ENCODE measurements around the gene ZNF618. TPM values are rescaled to one million over a fixed set of nuclear protein-coding genes. Genes with fewer than 3 reads are reported as not detected.

The ZNF618 gene
- total RNA-seq, 1 donor from 2014 or later = 3.9 TPM

DNA sequence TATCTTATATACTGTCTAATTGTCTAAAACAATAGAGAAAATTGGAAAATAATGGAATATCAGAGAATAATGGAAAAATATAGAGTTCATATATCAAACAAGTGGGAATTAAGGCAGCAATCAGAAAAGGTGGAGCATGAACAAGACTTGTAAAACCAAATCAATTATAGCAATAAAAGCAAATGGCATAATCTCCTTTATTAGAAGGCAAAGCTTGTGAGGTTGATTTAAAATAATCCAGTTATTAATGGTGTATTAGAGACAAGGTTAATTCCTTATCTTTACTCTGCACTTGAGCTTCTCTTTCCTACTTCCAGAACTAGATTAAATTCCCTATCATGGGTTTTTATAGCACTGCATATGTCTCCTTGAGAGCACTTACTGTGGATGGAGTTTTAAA lies 137.9 kb downstream of the ZNF618 start:
- no peak for DNase-seq (ENCODE audit: low read depth)
- TF ChIP-seq, protein P1, sequence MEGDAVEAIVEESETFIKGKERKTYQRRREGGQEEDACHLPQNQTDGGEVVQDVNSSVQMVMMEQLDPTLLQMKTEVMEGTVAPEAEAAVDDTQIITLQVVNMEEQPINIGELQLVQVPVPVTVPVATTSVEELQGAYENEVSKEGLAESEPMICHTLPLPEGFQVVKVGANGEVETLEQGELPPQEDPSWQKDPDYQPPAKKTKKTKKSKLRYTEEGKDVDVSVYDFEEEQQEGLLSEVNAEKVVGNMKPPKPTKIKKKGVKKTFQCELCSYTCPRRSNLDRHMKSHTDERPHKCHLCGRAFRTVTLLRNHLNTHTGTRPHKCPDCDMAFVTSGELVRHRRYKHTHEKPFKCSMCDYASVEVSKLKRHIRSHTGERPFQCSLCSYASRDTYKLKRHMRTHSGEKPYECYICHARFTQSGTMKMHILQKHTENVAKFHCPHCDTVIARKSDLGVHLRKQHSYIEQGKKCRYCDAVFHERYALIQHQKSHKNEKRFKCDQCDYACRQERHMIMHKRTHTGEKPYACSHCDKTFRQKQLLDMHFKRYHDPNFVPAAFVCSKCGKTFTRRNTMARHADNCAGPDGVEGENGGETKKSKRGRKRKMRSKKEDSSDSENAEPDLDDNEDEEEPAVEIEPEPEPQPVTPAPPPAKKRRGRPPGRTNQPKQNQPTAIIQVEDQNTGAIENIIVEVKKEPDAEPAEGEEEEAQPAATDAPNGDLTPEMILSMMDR (conservative IDR thresholded peaks at IDR 0.05; ENCODE audit: low read depth, low read length) = no peak
- H3K4me3 ChIP-seq (ENCODE audit: low read depth, low read length) = no peak overlapping the region

DNA sequence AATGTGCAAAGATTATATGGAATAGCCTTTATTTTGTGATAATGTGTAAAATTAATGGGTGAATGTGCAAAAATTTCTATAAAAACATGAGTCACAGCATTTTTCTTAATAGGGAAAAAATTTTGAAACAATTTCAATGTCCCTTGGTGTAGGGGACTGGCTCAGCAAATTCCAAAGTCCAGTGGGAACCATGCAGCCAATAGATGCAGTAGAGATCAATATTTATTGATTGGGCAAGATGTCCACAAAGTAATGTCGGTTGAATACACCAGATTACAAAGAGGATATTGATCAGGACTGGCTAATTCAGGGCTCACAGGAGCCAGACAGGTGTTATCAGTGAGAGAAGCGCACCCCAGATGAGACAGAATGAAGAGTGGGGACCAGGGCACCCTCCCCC lies 139.5 kb downstream of the ZNF618 start:
- TF ChIP-seq, protein P1 (conservative IDR thresholded peaks at IDR 0.05; ENCODE audit: low read depth, low read length) = no peak
- no peak for DNase-seq (ENCODE audit: low read depth)
- H3K4me3 ChIP-seq (ENCODE audit: low read depth, low read length) = no peak overlapping the region

DNA sequence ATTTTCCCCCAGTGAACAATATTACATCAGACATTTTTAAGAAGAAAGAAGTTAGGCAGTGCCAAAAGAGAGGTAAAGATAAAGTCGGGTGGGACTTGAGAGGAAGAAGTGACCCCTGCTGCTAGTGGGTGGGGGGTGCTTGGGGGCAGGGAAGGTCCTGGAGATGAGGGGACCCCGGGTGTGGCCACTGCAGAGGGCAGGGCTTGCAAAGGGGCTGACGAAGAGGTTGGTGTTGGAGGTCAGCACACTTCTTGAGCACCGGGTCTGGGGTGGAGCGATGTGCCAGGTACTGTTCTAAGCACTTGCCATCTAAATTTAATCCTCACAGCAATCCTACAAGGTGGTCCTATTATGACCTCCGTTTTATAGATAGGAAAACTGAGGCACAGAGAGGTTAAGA lies 140.0 kb downstream of the ZNF618 start:
- DNase-seq (ENCODE audit: low read depth) = no peak
- TF ChIP-seq, protein P1 (conservative IDR thresholded peaks at IDR 0.05; ENCODE audit: low read depth, low read length) = no peak
- H3K4me3 ChIP-seq (ENCODE audit: low read depth, low read length) = no peak overlapping the region

DNA sequence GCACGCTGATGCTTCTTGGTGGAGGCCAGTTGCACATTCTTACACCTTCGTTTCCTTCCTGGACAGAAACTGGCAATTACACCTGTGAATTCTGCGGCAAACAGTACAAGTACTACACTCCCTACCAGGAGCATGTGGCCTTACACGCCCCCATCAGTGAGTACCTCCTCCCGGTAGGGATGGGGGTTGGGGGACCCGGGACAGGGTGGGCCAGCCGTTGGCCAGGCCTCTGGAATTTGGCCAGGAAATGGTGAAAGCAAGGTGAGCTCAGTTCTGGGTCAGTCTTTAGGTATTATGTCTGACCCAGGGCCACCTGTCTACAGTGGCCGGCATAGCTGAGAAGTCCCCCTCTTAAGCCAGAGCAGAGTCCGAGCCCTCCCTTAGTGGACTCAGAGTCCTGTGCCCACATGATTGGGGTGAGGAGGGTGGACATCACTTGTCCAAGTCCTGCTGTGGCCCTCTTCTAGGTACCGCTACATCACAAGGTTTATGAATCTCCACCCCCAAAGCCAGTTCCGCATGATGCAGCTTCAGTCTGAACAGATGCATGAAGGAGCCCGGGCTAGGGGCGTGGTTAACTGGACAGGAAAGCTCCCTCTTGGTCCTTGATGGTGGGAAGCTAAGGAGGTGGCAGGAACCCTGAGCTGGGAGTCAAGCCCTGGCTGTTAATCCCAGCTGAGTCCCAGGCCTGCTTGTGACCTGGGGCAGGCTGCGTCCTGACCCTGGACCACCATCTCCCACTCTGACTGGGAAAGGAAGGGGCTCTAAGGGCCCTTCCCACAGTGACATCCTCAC lies 140.7 kb downstream of the ZNF618 start:
- TF ChIP-seq, protein P1 (conservative IDR thresholded peaks at IDR 0.05; ENCODE audit: low read depth, low read length) = no peak
- no peak for DNase-seq (ENCODE audit: low read depth)
- no peak overlapping the region for H3K4me3 ChIP-seq (ENCODE audit: low read depth, low read length)

DNA sequence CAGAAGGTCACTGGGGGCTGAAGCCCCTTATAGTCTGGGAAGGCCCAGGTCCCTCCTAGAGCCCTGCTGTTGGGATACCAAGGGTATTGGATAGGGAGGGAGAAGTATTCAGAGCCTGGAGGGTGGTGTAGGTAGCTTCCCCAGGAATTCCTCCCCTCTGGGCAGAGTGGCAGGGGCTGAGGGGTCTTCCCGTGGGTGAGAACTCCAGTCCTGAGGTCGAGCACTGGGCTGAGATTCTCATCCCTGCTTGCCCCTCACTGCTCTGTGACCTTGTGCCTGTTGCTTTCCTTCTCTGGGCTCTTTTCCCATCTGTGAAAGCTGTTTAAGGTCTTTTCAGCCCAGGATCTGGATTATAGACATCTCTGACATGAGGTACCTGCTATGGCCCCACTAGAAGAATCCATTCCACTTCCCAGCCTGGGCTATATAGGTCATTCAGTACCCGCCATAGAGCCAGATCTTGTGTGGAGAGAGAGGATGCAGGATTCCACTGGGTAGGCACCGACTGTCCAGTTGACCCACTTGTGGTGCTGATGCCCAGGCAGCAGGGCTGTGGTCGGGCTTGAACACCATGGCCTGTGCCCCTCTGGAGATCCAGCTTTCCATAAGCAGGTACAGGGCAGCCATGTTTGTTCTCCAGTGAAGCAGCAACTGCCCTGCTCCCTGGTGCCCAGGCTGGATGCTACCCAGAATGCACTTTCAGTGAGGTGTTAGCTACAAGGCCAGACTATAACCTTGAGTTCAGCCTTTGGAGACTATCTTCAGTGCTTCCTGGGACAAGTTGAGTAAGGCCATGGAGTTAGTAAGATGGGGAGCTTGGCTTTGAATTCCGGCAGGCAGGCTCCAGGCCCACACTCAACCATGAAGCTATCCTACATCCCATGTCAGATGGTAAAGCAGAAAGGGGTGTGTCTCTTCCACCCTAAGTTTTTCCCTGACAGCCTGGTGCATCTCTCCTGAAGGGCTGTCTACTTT lies 141.9 kb downstream of the ZNF618 start:
- no peak for DNase-seq (ENCODE audit: low read depth)
- TF ChIP-seq, protein P1 (conservative IDR thresholded peaks at IDR 0.05; ENCODE audit: low read depth, low read length) = no peak
- H3K4me3 ChIP-seq (ENCODE audit: low read depth, low read length) = no peak overlapping the region

DNA sequence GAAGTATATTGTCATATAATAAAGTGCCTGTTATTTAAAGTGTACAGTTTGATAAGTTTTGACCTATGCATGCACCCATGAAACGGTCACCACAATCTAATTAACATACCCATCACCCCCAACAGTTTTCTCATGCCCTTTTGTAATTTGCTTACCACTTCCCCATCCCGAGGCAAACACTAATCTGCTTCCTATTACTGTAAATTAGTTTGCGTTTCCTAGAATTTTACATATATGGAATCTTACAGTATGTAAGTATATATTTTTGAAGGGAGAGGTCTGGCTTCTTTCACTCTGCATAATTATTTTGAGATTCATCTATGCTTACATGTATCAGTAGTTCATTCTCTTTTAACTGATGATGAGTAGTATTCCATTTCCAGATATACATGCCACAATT lies 145.5 kb downstream of the ZNF618 start:
- TF ChIP-seq, protein P1 (conservative IDR thresholded peaks at IDR 0.05; ENCODE audit: low read depth, low read length) = no peak
- no peak for DNase-seq (ENCODE audit: low read depth)
- H3K4me3 ChIP-seq (ENCODE audit: low read depth, low read length) = no peak overlapping the region

Data from epithelial cell of proximal tubule (primary cell).